Thyroid gland (tissue), 4 donors: ENCODE data around the gene CLEC6A.

Experiments used
- CTCF ChIP-seq, 6 experiments: fragments of 200-600 bp in 3 of 6; fragments of 450-650 bp in 3 of 6; sonication (generic) in 3 of 6; IDR thresholded peaks; one replicate each; pipeline ENCODE4 v1.5.1; 2016 to 2019; ENCODE audit warnings: antibody characterized with exemption in 6 of 6, mild to moderate bottlenecking in 2 of 6, inconsistent platforms in 1 of 6, moderate library complexity in 1 of 6
- POLR2A ChIP-seq, 2 donors: fragments of 450-650 bp; IDR thresholded peaks; one replicate each; pipeline ENCODE4 v1.6.1; 2017; ENCODE audit warnings: antibody characterized with exemption in 2 of 2, mild to moderate bottlenecking in 2 of 2, moderate library complexity in 1 of 2

DNA sequence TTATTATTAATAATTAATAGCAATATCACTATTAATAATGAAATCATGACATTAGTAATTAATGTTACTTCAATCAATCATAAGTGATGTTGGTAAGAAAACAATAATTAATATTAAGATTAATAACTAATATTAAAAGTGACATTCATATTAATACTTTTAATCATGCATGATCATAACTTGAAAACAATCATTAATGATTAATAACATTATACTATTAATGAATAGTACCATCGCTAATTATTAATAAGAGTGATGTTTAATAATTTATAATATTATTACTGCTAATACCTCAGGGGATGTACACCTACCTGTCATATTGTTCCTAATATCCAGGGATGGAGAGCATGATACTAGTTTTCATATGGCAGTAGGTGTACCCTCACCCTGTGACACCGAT lies 10.0 kb upstream of the CLEC6A start:
- no peak for TF ChIP-seq CTCF (IDR thresholded peaks at IDR 0.05)
- TF ChIP-seq POLR2A (IDR thresholded peaks at IDR 0.05), result no peak
